Common myeloid progenitor, CD34-positive (primary cell): ENCODE data around the gene KLRG1.
A peak's percentile ranks its signal among the peaks of the same experiment; 100 is the strongest.

ENCODE experiments used
- CTCF ChIA-PET: fragments of 350-600 bp; sonication (Branson Sonifier 250); formaldehyde crosslinking; loops from one replicate; lab custom pipeline; 2021; ENCODE audit warnings: antibody characterized with exemption; lab: Charles Lee
- POLR2A ChIA-PET: fragments of 350-600 bp; sonication (Branson Sonifier 250); formaldehyde crosslinking; loops from one replicate; lab custom pipeline; 2021; ENCODE audit warnings: antibody characterized with exemption; lab: Charles Lee
- DNase-seq, 3 donors: peaks; one replicate each; pipeline versions ENCODE4 v3.0.0 to v3.0.0-alpha.2; 2013
- H3K27ac ChIP-seq, 2 experiments: 1 replicate in 1 of 2; 2 replicates in 1 of 2; pipeline ENCODE4 v1.7.0; 2013; ENCODE audit warnings: inconsistent platforms in 2 of 2, low read length in 2 of 2, mild to moderate bottlenecking in 2 of 2, low read depth in 1 of 2, moderate library complexity in 1 of 2; ENCODE audit not compliant: severe bottlenecking in 2 of 2, insufficient read depth in 1 of 2, poor library complexity in 1 of 2
- H3K27me3 ChIP-seq, 5 experiments: replicated peaks in 2 of 5; 1 replicate in 3 of 5; 2 replicates in 2 of 5; pipeline versions ENCODE4 v1.6.1 to v1.7.0; 2013; ENCODE audit warnings: low read length in 4 of 5, mild to moderate bottlenecking in 2 of 5, moderate library complexity in 2 of 5, inconsistent platforms in 1 of 5; ENCODE audit not compliant: insufficient read depth in 5 of 5, control insufficient read depth in 4 of 5
- H3K36me3 ChIP-seq, 4 experiments: 1 replicate in 2 of 4; 2 replicates in 2 of 4; pipeline versions ENCODE4 v1.6.1 to v1.7.0; 2013; ENCODE audit warnings: low read length in 3 of 4, control low read depth in 1 of 4, mild to moderate bottlenecking in 1 of 4; ENCODE audit not compliant: control insufficient read depth in 4 of 4, insufficient read depth in 4 of 4
- H3K4me1 ChIP-seq, 4 experiments: 1 replicate in 3 of 4; 2 replicates in 1 of 4; pipeline versions ENCODE4 v1.6.1 to v1.7.1; 2013; ENCODE audit warnings: low read length in 3 of 4, mild to moderate bottlenecking in 3 of 4, control low read depth in 1 of 4, inconsistent platforms in 1 of 4, moderate library complexity in 1 of 4; ENCODE audit not compliant: control insufficient read depth in 4 of 4, insufficient read depth in 4 of 4; ENCODE audit errors: control extremely low read depth in 1 of 4
- H3K4me3 ChIP-seq, 7 experiments: 1 replicate in 4 of 7; 2 replicates in 3 of 7; pipeline versions ENCODE4 v1.5.1 to v1.7.0; 2013; ENCODE audit warnings: mild to moderate bottlenecking in 7 of 7, low read length in 6 of 7, moderate library complexity in 6 of 7, inconsistent platforms in 2 of 7, low read depth in 2 of 7, control low read depth in 1 of 7; ENCODE audit not compliant: insufficient read depth in 4 of 7, control insufficient read depth in 1 of 7; ENCODE audit errors: extremely low read depth in 1 of 7
- H3K9me3 ChIP-seq, 5 experiments: 1 replicate in 4 of 5; 2 replicates in 1 of 5; pipeline versions ENCODE4 v1.6.1 to v1.7.1; 2013; ENCODE audit warnings: low read length in 4 of 5, mild to moderate bottlenecking in 2 of 5, inconsistent platforms in 1 of 5, low read depth in 1 of 5, moderate library complexity in 1 of 5; ENCODE audit not compliant: control insufficient read depth in 4 of 5, insufficient read depth in 2 of 5; ENCODE audit errors: control extremely low read depth in 1 of 5
- WGBS: methylation state at CpG from one replicate; pipeline ENCODE4 v1.1.5; 2013; ENCODE audit not compliant: insufficient coverage; 5-methylcytosine and 5-hydroxymethylcytosine counted together

Gene KLRG1

DNA sequence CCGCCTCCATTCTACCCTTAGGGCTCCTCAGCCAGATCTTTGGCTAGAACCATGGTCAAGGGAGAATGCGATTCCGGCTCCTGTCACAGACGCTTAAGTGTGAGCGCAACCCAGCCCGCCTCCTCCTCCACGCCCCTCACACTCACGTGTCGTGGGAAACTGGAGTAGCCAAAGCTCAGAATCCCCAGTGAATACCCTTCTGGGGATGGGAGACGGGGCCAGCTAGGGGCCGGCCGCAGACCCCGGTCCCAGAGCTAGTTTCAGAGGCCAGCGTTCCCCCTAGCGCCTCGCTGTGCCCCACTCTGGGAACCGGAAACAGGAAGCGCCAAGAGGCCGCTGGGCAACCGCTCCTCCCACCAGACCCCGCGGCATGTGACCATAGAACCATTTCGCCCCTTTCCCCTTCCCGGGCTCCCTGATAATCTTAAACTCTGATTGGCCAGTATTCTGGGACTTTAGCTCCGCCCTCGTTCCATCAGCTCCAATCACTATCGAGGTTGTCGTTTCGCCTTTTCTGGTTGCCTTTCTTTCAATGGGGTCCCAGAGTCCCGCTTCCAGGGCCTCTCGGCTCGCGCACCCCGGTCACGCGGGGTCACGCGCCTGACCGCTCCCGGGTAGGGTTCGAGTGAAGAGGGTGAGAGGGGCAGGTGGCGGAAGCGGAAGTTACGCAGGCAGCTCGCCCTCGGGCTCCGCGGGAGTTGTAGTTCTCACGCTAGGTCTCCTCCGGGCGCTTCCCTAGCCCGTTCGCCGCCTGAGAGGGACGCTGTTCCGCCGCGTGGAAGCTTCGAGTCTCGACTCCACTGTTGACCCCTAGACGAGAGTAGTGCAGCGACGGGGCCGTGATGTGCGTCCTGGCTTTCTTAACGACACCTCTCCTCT lies 39.8 kb upstream of the KLRG1 start, which contains the start of gene M6PR:
TSS of gene M6PR (minus strand) at position 304 of the 879 bp plus-strand sequence. CDS start 3,241 bp downstream, outside the sequence.
- H3K4me1 ChIP-seq = peaks cover 16 to 40% (median 28%) of the 10 kb centered on the region in 4 experiments
- peaks cover 7 to 21% (median 16%) of the 10 kb centered on the region in 4 experiments for H3K36me3 ChIP-seq
- H3K4me3 ChIP-seq = peak within 1 kb of the TSS; percentile 66 to 98 (median 94)
- no peaks in the 10 kb centered on the region for H3K27me3 ChIP-seq
- peaks cover 0 to 10% (median 4%) of the 10 kb centered on the region in 5 experiments for H3K9me3 ChIP-seq
- peak within 1 kb of the TSS; percentile 98 to 99 for H3K27ac ChIP-seq
- WGBS = 0% methylated on average over 57 of the region's 66 CpGs
- ChIA-PET POLR2A (interaction anchor here (0.6 to 1.2 kb wide), 4 partner anchors 39 to 248 kb away, joined by 3 to 5 read pairs (median 4); no protein-coding TSS in a partner anchor), CTCF (interaction anchor here (1.0 to 8.1 kb wide), 9 partner anchors 13 to 1774 kb away, joined by 3 to 151 read pairs (median 4); partner anchors contain the start of gene PHC1)
- peak; percentile 95 to 96 (median 96) for DNase-seq

DNA sequence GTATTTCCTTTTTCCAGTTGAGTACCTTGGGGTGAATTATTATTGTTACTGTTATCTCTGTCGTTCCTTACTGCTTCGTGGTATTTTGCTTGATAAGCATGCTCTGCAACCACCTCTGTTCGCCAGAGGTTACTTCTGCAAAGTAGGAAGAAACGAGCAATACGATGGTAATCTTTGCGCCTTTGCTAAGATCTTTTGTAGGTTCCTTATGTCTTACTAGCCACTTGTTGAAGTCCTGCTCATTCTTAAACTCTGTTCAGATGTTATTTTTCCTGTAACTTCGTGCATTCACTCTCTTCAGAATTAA lies 39.2 kb upstream of the KLRG1 start:
- Histone ChIP-seq H3K27ac (peak overlapping the region; percentile 98 to 99), H3K9me3 (peaks cover 0 to 10% (median 4%) of the 10 kb centered on the region in 5 experiments), H3K27me3 (no peaks in the 10 kb centered on the region), H3K4me1 (peaks cover 16 to 40% (median 28%) of the 10 kb centered on the region in 4 experiments), H3K36me3 (peaks cover 6 to 18% (median 13%) of the 10 kb centered on the region in 4 experiments), H3K4me3 (peak overlapping the region; percentile 66 to 98 (median 94))
- ChIA-PET CTCF (interaction anchor here (1.0 to 8.1 kb wide), 7 partner anchors 12 to 172 kb away, joined by 3 to 151 read pairs (median 5); no protein-coding TSS in a partner anchor), POLR2A (interaction anchor here (0.9 to 1.2 kb wide), 3 partner anchors 40 to 99 kb away, joined by 3 to 4 read pairs (median 3); no protein-coding TSS in a partner anchor)
- WGBS = 2% methylated on average over 7 of the region's 7 CpGs
- DNase-seq = no peak

DNA sequence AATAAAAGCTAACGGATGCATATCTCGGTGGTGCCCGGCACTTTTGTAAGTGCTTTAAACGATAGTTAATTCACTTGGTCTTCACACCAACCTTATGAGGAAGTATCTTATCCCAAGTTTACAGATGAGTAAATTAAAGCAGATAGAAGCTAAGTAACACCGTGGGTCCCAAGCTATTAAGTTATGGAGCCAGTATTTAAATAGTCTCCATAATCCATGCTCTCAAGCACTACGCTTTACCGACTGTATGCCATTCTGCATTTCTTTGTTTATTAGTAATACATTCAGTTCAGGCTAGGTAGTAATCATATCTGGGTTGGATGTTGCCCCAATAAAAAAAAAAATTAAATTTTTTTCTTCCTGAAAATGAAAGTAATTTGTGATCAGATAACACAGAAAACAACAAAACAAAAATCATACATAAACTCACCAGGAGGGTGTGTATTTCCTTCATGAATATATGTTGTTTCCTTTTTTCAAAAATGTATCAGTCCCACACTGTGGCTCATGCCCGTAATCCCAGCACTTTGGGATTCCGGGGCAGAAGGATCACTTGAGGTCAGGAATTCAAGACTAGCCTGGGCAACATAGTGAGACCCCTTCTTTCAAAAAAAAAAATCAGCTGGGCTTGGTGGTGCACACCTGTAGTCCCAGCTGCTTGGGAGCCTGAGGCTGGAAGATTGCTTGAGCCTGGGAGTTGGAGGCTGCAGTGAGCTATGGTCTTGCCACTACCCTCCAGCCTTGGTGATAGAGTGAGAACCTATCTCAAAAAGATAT lies 38.5 kb upstream of the KLRG1 start:
- no CpG with 5 or more reads among the region's 9 CpGs for WGBS
- Histone ChIP-seq H3K4me3 (peak overlapping the region in 6 of 7 experiments; percentile 83 to 98 (median 95)), H3K27me3 (no peaks in the 10 kb centered on the region), H3K9me3 (peaks cover 0 to 13% (median 6%) of the 10 kb centered on the region in 5 experiments), H3K27ac (peak overlapping the region; percentile 98 to 99), H3K36me3 (peaks cover 6 to 11% (median 7%) of the 10 kb centered on the region in 4 experiments), H3K4me1 (peaks cover 16 to 40% (median 28%) of the 10 kb centered on the region in 4 experiments)
- ChIA-PET POLR2A (no interaction called here), CTCF (interaction anchor here (0.8 to 8.1 kb wide), 11 partner anchors 39 to 303 kb away, joined by 3 to 151 read pairs (median 4); no protein-coding TSS in a partner anchor)
- DNase-seq = peak; percentile 48 to 74 (median 71)

DNA sequence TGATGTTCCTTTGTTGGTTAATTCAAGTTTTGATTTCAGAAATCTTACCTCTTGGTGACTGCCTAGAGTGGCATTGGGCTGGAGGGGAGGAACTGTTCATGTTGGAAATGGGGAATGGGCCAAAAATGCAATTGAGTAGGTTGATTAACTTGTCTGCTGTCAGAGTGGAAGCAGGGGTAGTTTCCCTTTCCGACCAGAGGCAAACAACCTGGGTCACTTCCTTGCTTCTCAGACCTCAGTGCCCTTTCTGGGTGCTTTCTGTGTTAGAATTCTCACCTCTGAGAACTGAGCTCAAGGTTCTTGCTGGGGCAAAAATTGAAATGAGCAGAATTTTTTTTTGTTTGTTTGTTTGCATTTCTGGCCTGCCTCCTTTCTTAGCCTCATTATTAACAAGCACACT lies 37.6 kb upstream of the KLRG1 start:
- Histone ChIP-seq H3K9me3 (peaks cover 0 to 19% (median 8%) of the 10 kb centered on the region in 5 experiments), H3K4me3 (no peak overlapping the region), H3K27ac (no peak overlapping the region), H3K4me1 (peaks cover 16 to 39% (median 27%) of the 10 kb centered on the region in 4 experiments), H3K27me3 (no peaks in the 10 kb centered on the region), H3K36me3 (peaks cover 2 to 10% (median 6%) of the 10 kb centered on the region in 4 experiments)
- CTCF ChIA-PET = interaction anchor here (0.8 to 8.1 kb wide), 6 partner anchors 45 to 304 kb away, joined by 3 to 151 read pairs (median 14); no protein-coding TSS in a partner anchor
- POLR2A ChIA-PET = no interaction called here
- DNase-seq = no peak
- 86% methylated on average over 1 of the region's 1 CpG for WGBS

DNA sequence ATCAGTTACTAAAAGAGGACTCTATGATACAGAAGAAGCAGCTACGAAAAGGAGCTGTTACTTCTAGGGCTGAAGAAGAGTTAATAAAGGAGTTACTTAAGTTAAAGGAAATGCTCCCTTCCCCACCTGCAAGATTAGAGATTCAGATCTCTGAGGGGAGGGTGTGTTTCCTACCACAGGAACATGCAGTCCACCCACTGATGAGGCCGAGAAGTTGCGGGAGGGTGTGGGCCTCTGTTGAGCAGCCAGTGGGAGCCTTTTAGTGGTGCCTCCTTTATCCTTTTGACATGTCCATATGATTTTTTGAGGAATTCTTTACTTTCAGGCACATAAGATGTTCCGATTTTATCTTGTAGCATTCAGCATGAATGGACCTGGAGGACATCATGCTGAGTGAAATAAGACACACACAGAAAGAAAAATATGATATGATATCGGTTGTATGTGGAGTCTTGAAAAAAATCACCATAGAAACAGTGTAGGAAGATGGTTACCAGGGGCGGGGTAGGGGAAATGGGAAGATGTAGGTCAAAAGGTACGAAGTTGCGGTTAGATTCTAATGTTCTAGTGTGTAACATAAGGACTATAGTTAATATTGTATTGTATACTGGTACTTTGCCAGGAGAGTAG lies 35.5 kb upstream of the KLRG1 start:
- Histone ChIP-seq H3K4me1 (peaks cover 10 to 24% (median 14%) of the 10 kb centered on the region in 4 experiments), H3K9me3 (peaks cover 0 to 20% (median 8%) of the 10 kb centered on the region in 5 experiments), H3K27me3 (no peaks in the 10 kb centered on the region), H3K4me3 (no peak overlapping the region), H3K36me3 (peaks cover 0 to 10% (median 6%) of the 10 kb centered on the region in 4 experiments), H3K27ac (no peak overlapping the region)
- POLR2A ChIA-PET = no interaction called here
- CTCF ChIA-PET = interaction anchor here (1.7 to 8.1 kb wide), 2 partner anchors 81 to 85 kb away, joined by 3 to 151 read pairs; no protein-coding TSS in a partner anchor
- DNase-seq = no peak
- WGBS = 81% methylated on average over 4 of the region's 8 CpGs

DNA sequence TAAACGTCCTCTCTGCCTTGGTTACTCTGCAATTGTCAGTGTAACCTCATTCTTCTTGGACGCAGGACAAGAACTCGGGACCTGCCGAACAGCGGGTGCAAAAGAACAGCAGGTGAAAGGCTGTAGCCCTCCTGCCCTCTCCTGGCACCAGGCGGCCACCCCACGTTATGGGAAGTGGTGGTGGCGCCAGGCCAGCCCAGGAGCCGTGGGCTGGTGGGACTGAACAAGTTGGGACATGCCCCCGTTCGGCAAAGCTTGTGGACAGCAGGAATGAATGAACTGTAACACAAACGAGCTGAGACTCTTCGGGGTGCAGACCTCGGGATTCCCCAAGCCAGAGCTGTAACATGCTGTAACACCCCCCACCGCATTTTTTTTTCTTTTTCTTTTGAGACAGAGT lies 33.3 kb upstream of the KLRG1 start:
- DNase-seq = no peak
- Histone ChIP-seq H3K27ac (no peak overlapping the region), H3K4me3 (no peak overlapping the region), H3K9me3 (peaks cover 0 to 20% (median 8%) of the 10 kb centered on the region in 5 experiments), H3K27me3 (no peaks in the 10 kb centered on the region), H3K36me3 (peaks cover 0 to 10% (median 6%) of the 10 kb centered on the region in 4 experiments), H3K4me1 (peaks cover 0 to 15% (median 5%) of the 10 kb centered on the region in 4 experiments)
- ChIA-PET POLR2A (no interaction called here), CTCF (interaction anchor here (1.0 to 1.1 kb wide), 2 partner anchors 30 to 86 kb away, joined by 3 to 4 read pairs; no protein-coding TSS in a partner anchor)
- 95% methylated on average over 13 of the region's 15 CpGs for WGBS
